ENCODE results near the gene PCDHGB5. TPM values are rescaled to one million over a fixed set of nuclear protein-coding genes. Genes with fewer than 3 reads are reported as not detected.
"Not testable (repeated sequence)": the region's sequence is repeated elsewhere in the genome, so short reads cannot be mapped to it uniquely, and the experiment has no call there.

Gene PCDHGB5
- total RNA-seq, 1 donor from 2014 or later: 6.5 TPM

- no peak for TF ChIP-seq CTCF (conservative IDR thresholded peaks at IDR 0.05; ENCODE audit: low read depth, low read length)
- H3K4me3 ChIP-seq (ENCODE audit: low read depth, low read length): no peak overlapping the region
- no peak for DNase-seq (ENCODE audit: low read depth)
These were observed 4.5 kb upstream of the PCDHGB5 start for GRCh38 chr5:141393267-141393666.

- not testable (repeated sequence) for DNase-seq (ENCODE audit: low read depth)
These were observed 3.2 kb upstream of the PCDHGB5 start for GRCh38 chr5:141394401-141395187.

GRCh38 chr5:141398608-141399007 is 861 bp downstream of the PCDHGB5 start:
- DNase-seq (ENCODE audit: low read depth): no peak
- H3K4me3 ChIP-seq (ENCODE audit: low read depth, low read length): no peak overlapping the region
- no peak for TF ChIP-seq CTCF (conservative IDR thresholded peaks at IDR 0.05; ENCODE audit: low read depth, low read length)

More at GRCh38 chr5:141394401-141395187, 3.2 kb upstream of the PCDHGB5 start:
- H3K4me3 ChIP-seq (ENCODE audit: low read depth, low read length): not testable (repeated sequence)

- no peak for DNase-seq (ENCODE audit: low read depth)
- no peak overlapping the region for H3K4me3 ChIP-seq (ENCODE audit: low read depth, low read length)
- no peak for TF ChIP-seq CTCF (conservative IDR thresholded peaks at IDR 0.05; ENCODE audit: low read depth, low read length)
These were observed 2.0 kb downstream of the PCDHGB5 start for GRCh38 chr5:141399555-141400258.

GRCh38 chr5:141402553-141403243 is 5.0 kb downstream of the PCDHGB5 start, which contains the start of gene PCDHGA9:
TSS of gene PCDHGA9 (plus strand) at chr5:141402778. CDS start at chr5:141402953, 175 bp downstream.
- peak within 1 kb of the TSS; percentile 32 for H3K4me3 ChIP-seq (ENCODE audit: low read depth, low read length)
- peak; percentile 45 for TF ChIP-seq CTCF (conservative IDR thresholded peaks at IDR 0.05; ENCODE audit: low read depth, low read length)
- no peak for DNase-seq (ENCODE audit: low read depth)

GRCh38 chr5:141403387-141403786 is 5.6 kb downstream of the PCDHGB5 start:
- H3K4me3 ChIP-seq (ENCODE audit: low read depth, low read length): no peak overlapping the region
- DNase-seq (ENCODE audit: low read depth): no peak
- TF ChIP-seq CTCF (conservative IDR thresholded peaks at IDR 0.05; ENCODE audit: low read depth, low read length): no peak
